HL-60 (cell line): Measurements from ENCODE around the gene NAT9.

Experiments
- DNase-seq, 2 experiments: peaks; one replicate each; pipeline ENCODE4 v3.0.0-alpha.2; 2010 to 2020; ENCODE audit warnings: low read depth in 1 of 2, low spot score in 1 of 2
- H3K27ac ChIP-seq: fragments of 250-450 bp; sonication (Bioruptor Pico); replicated peaks from 2 replicates; pipeline ENCODE4 v1.5.1; 2020; ENCODE audit warnings: mild to moderate bottlenecking, moderate library complexity
- H3K27me3 ChIP-seq: fragments of 250-450 bp; sonication (Bioruptor Pico); 2 replicates; pipeline ENCODE4 v1.5.1; 2021; ENCODE audit warnings: mild to moderate bottlenecking, moderate library complexity; ENCODE audit not compliant: insufficient read depth, poor library complexity, severe bottlenecking
- H3K4me3 ChIP-seq: replicated peaks from 2 replicates; pipeline ENCODE4 v1.5.1; 2011; ENCODE audit warnings: mild to moderate bottlenecking, control low read depth, low read length; ENCODE audit not compliant: insufficient read depth
- CTCF ChIP-seq: IDR thresholded peaks from one replicate; pipeline ENCODE4 v1.5.1; 2011; ENCODE audit warnings: low read length, control low read depth, inconsistent platforms; ENCODE audit not compliant: insufficient read depth
- GABPA ChIP-seq: IDR thresholded peaks from 2 replicates; pipeline ENCODE4 v1.6.1; 2012; ENCODE audit warnings: low read depth
- POLR2AphosphoS5 ChIP-seq: IDR thresholded peaks from 2 replicates; pipeline ENCODE4 v1.6.1; 2012; ENCODE audit warnings: low read depth
- REST ChIP-seq: IDR thresholded peaks from 2 replicates; pipeline ENCODE4 v1.6.1; 2012; ENCODE audit warnings: low read depth; ENCODE audit not compliant: insufficient replicate concordance
- SPI1 ChIP-seq: IDR thresholded peaks from 2 replicates; pipeline ENCODE4 v1.6.1; 2012; ENCODE audit warnings: low read depth, mild to moderate bottlenecking, borderline replicate concordance

Gene NAT9

GRCh38 chr17:74748529-74749278 is 27.4 kb downstream of the NAT9 start, which contains the start of gene NHERF1:
NHERF1 (plus strand) TSS chr17:74748628; CDS start chr17:74748847, 219 bp downstream.
- peak; percentile 68; the same call in 1 of the 2 replicates for TF ChIP-seq POLR2AphosphoS5
- peak; percentile 62 for TF ChIP-seq REST
- no peak for TF ChIP-seq CTCF
- TF ChIP-seq GABPA: no peak
- H3K27ac ChIP-seq: peak within 1 kb of the TSS; percentile 83
- peak within 1 kb of the TSS; percentile 93 for H3K4me3 ChIP-seq
- H3K27me3 ChIP-seq: no peaks in the 10 kb centered on the region
- peak; percentile 67 to 90 for DNase-seq

- TF ChIP-seq SPI1 (peak; percentile 57; the same call in 1 of the 2 replicates), REST (no peak)
- Histone ChIP-seq H3K4me3 (peak overlapping the region; percentile 41), H3K27me3 (no peaks in the 10 kb centered on the region), H3K27ac (peak overlapping the region; percentile 60)
- no peak for DNase-seq
These were observed 27.9 kb downstream of the NAT9 start for GRCh38 chr17:74748279-74748528.

- TF ChIP-seq CTCF: no peak
- TF ChIP-seq REST: no peak
- no peak for TF ChIP-seq SPI1
- no peak for TF ChIP-seq POLR2AphosphoS5
- no peak for TF ChIP-seq GABPA
- DNase-seq: peak in 1 of 2 experiments; percentile 76
- Histone ChIP-seq H3K4me3 (no peak overlapping the region), H3K27me3 (no peaks in the 10 kb centered on the region), H3K27ac (peak overlapping the region; percentile 24; the same call in 1 of the 2 replicates)
These were observed 29.2 kb downstream of the NAT9 start for GRCh38 chr17:74746922-74747321.
